ENCODE data around the gene ENOPH1.
"Not testable (repeated sequence)": the region's sequence is repeated elsewhere in the genome, so short reads cannot be mapped to it uniquely, and the experiment has no call there.

Gene ENOPH1

GRCh38 chr4:82467471-82467870 is 37.1 kb downstream of the ENOPH1 start:
- DNase-seq (ENCODE audit: insufficient read length, low spot score) (no peak), FAIRE-seq (no peak)

- FAIRE-seq (no peak), DNase-seq (ENCODE audit: insufficient read length, low spot score) (no peak)
Observed at GRCh38 chr4:82469791-82470345, 39.5 kb downstream of the ENOPH1 start.

- FAIRE-seq; DNase-seq (ENCODE audit: insufficient read length, low spot score): not testable (repeated sequence)
Observed at GRCh38 chr4:82473080-82473479, 42.7 kb downstream of the ENOPH1 start.

GRCh38 chr4:82473621-82474164 is 43.3 kb downstream of the ENOPH1 start:
- DNase-seq (ENCODE audit: insufficient read length, low spot score): no peak
- no peak for FAIRE-seq

GRCh38 chr4:82475931-82476330 is 45.5 kb downstream of the ENOPH1 start:
- DNase-seq (ENCODE audit: insufficient read length, low spot score); FAIRE-seq: not testable (repeated sequence)

GRCh38 chr4:82477469-82477868 is 47.1 kb downstream of the ENOPH1 start:
- FAIRE-seq; DNase-seq (ENCODE audit: insufficient read length, low spot score): not testable (repeated sequence)

- DNase-seq (ENCODE audit: insufficient read length, low spot score) (no peak), FAIRE-seq (no peak)
Observed at GRCh38 chr4:82479562-82479961, 49.2 kb downstream of the ENOPH1 start.

- DNase-seq (ENCODE audit: insufficient read length, low spot score): no peak
- no peak for FAIRE-seq
Observed at GRCh38 chr4:82480771-82481505, 50.5 kb downstream of the ENOPH1 start.

GRCh38 chr4:82481506-82481840 is 51.1 kb downstream of the ENOPH1 start:
- DNase-seq (ENCODE audit: insufficient read length, low spot score): no peak
- no peak for FAIRE-seq

- FAIRE-seq (no peak), DNase-seq (ENCODE audit: insufficient read length, low spot score) (no peak)
Observed at GRCh38 chr4:82482387-82482786, 52.0 kb downstream of the ENOPH1 start.

- DNase-seq (ENCODE audit: insufficient read length, low spot score) (no peak), FAIRE-seq (no peak)
Observed at GRCh38 chr4:82484996-82485783, 54.8 kb downstream of the ENOPH1 start.

GRCh38 chr4:82489076-82489475 is 58.7 kb downstream of the ENOPH1 start:
- DNase-seq (ENCODE audit: insufficient read length, low spot score) (no peak), FAIRE-seq (no peak)

- FAIRE-seq (no peak), DNase-seq (ENCODE audit: insufficient read length, low spot score) (no peak)
Observed at GRCh38 chr4:82489987-82490386, 59.6 kb downstream of the ENOPH1 start.

- FAIRE-seq (no peak), DNase-seq (ENCODE audit: insufficient read length, low spot score) (no peak)
Observed at GRCh38 chr4:82491251-82491960, 61.0 kb downstream of the ENOPH1 start.

- DNase-seq (ENCODE audit: insufficient read length, low spot score) (no peak), FAIRE-seq (peak; percentile 48)
Observed at GRCh38 chr4:82493721-82494425, 63.5 kb downstream of the ENOPH1 start.

GRCh38 chr4:82495666-82496065 is 65.3 kb downstream of the ENOPH1 start:
- DNase-seq (ENCODE audit: insufficient read length, low spot score): no peak
- no peak for FAIRE-seq

GRCh38 chr4:82496349-82496748 is 66.0 kb downstream of the ENOPH1 start:
- FAIRE-seq (no peak), DNase-seq (ENCODE audit: insufficient read length, low spot score) (no peak)

- DNase-seq (ENCODE audit: insufficient read length, low spot score): no peak
- FAIRE-seq: no peak
Observed at GRCh38 chr4:82499738-82500434, 69.5 kb downstream of the ENOPH1 start.

- no peak for DNase-seq (ENCODE audit: insufficient read length, low spot score)
- no peak for FAIRE-seq
Observed at GRCh38 chr4:82500435-82501153, 70.2 kb downstream of the ENOPH1 start.

All from GM19239 (cell line).